Gastroesophageal sphincter (tissue), 3 donors: ENCODE results near the gene MSRB1.

Source experiments
- CTCF ChIP-seq, 4 experiments: fragments of 200-600 bp in 2 of 4; fragments of 450-650 bp in 2 of 4; sonication (generic) in 1 of 4; IDR thresholded peaks; one replicate each; pipeline ENCODE4 v1.5.1; 2017 to 2019; ENCODE audit warnings: antibody characterized with exemption in 4 of 4, mild to moderate bottlenecking in 2 of 4, moderate library complexity in 2 of 4
- EP300 ChIP-seq: sonication (generic); formaldehyde crosslinking; IDR thresholded peaks from one replicate; pipeline ENCODE4 v1.6.1; 2017; ENCODE audit warnings: antibody characterized with exemption, mild to moderate bottlenecking
- POLR2A ChIP-seq, 2 donors: fragments of 450-650 bp; IDR thresholded peaks; one replicate each; pipeline ENCODE4 v1.6.1; 2017; ENCODE audit warnings: antibody characterized with exemption in 2 of 2, mild to moderate bottlenecking in 2 of 2, moderate library complexity in 1 of 2
- POLR2AphosphoS5 ChIP-seq: sonication (generic); formaldehyde crosslinking; IDR thresholded peaks from one replicate; pipeline ENCODE4 v1.6.1; 2017; ENCODE audit warnings: antibody characterized with exemption

- TF ChIP-seq CTCF (IDR thresholded peaks at IDR 0.05) (no peak), EP300 (no peak), POLR2AphosphoS5 (no peak), POLR2A (IDR thresholded peaks at IDR 0.05) (no peak)
Measured at GRCh38 chr16:1987198-1987597, 44.2 kb upstream of the MSRB1 start.
